ENCODE measurements around the gene ZNF616.

Gene ZNF616

GRCh38 chr19:52139252-52140031 is at the start of gene ZNF616:
ZNF616 (minus strand) TSS chr19:52139938; CDS start chr19:52130512, 9,426 bp downstream.
- DNase-seq (ENCODE audit: low read depth in 1 of 2, low spot score in 1 of 2) = peak; percentile 49 to 95

- DNase-seq (ENCODE audit: low read depth in 1 of 2, low spot score in 1 of 2) = no peak
Measured at GRCh38 chr19:52188822-52189734, 49.3 kb upstream of the ZNF616 start.

GRCh38 chr19:52187407-52187806 is 47.7 kb upstream of the ZNF616 start:
- DNase-seq (ENCODE audit: low read depth in 1 of 2, low spot score in 1 of 2) = no peak

GRCh38 chr19:52176574-52176973 is 36.8 kb upstream of the ZNF616 start:
- no peak for DNase-seq (ENCODE audit: low read depth in 1 of 2, low spot score in 1 of 2)

- DNase-seq (ENCODE audit: low read depth in 1 of 2, low spot score in 1 of 2) = no peak
Measured at GRCh38 chr19:52172347-52172746, 32.6 kb upstream of the ZNF616 start.

GRCh38 chr19:52171321-52172169 is 31.8 kb upstream of the ZNF616 start, which contains the start of gene ZNF836:
ZNF836 (minus strand) TSS chr19:52171621; CDS start chr19:52168072, 3,549 bp downstream.
- peak; percentile 77 to 78 for DNase-seq (ENCODE audit: low read depth in 1 of 2, low spot score in 1 of 2)

- no peak for DNase-seq (ENCODE audit: low read depth in 1 of 2, low spot score in 1 of 2)
Measured at GRCh38 chr19:52170863-52171320, 31.2 kb upstream of the ZNF616 start.

GRCh38 chr19:52170304-52170703 is 30.6 kb upstream of the ZNF616 start:
- DNase-seq (ENCODE audit: low read depth in 1 of 2, low spot score in 1 of 2) = no peak

GRCh38 chr19:52155596-52156359 is 16.0 kb upstream of the ZNF616 start:
- no peak for DNase-seq (ENCODE audit: low read depth in 1 of 2, low spot score in 1 of 2)

GRCh38 chr19:52148256-52148655 is 8.5 kb upstream of the ZNF616 start:
- no peak for DNase-seq (ENCODE audit: low read depth in 1 of 2, low spot score in 1 of 2)

GRCh38 chr19:52142001-52142595 is 2.4 kb upstream of the ZNF616 start:
- no peak for DNase-seq (ENCODE audit: low read depth in 1 of 2, low spot score in 1 of 2)

GRCh38 chr19:52141203-52141602 is 1.5 kb upstream of the ZNF616 start:
- no peak for DNase-seq (ENCODE audit: low read depth in 1 of 2, low spot score in 1 of 2)

- DNase-seq (ENCODE audit: low read depth in 1 of 2, low spot score in 1 of 2) = peak in 1 of 2 donors; percentile 95
Measured at GRCh38 chr19:52140032-52140710, 433 bp upstream of the ZNF616 start.

GRCh38 chr19:52138983-52139251 is 821 bp downstream of the ZNF616 start:
- no peak for DNase-seq (ENCODE audit: low read depth in 1 of 2, low spot score in 1 of 2)

- DNase-seq (ENCODE audit: low read depth in 1 of 2, low spot score in 1 of 2) = no peak
Measured at GRCh38 chr19:52138278-52138982, 1.3 kb downstream of the ZNF616 start.

GRCh38 chr19:52120286-52120685 is 19.5 kb downstream of the ZNF616 start:
- no peak for DNase-seq (ENCODE audit: low read depth in 1 of 2, low spot score in 1 of 2)

GRCh38 chr19:52115526-52116053 is 24.1 kb downstream of the ZNF616 start:
- DNase-seq (ENCODE audit: low read depth in 1 of 2, low spot score in 1 of 2) = no peak

GRCh38 chr19:52114691-52115090 is 25.0 kb downstream of the ZNF616 start:
- DNase-seq (ENCODE audit: low read depth in 1 of 2, low spot score in 1 of 2) = no peak

- DNase-seq (ENCODE audit: low read depth in 1 of 2, low spot score in 1 of 2) = no peak
Measured at GRCh38 chr19:52112624-52113023, 27.1 kb downstream of the ZNF616 start.
